Liver (tissue), 9 donors: Measurements from ENCODE around the gene FRMD1. TPM values are rescaled to one million over a fixed set of nuclear protein-coding genes. Genes with fewer than 3 reads are reported as not detected.
A peak's percentile ranks its signal among the peaks of the same experiment; 100 is the strongest.

Experiments used
- DNase-seq: peaks from one replicate; pipeline ENCODE4 v3.0.0-alpha.2; 2017; ENCODE audit warnings: low spot score
- H3K27ac ChIP-seq, 2 donors: one replicate each; pipeline ENCODE4 v1.7.0; 2013; ENCODE audit warnings: inconsistent platforms in 2 of 2, low read length in 2 of 2, control low read depth in 1 of 2, low read depth in 1 of 2, mild to moderate bottlenecking in 1 of 2
- H3K27me3 ChIP-seq, 4 donors: one replicate each; pipeline versions ENCODE4 v1.6.1 to v1.7.0; 2013; ENCODE audit warnings: low read length in 3 of 4, inconsistent platforms in 1 of 4, mild to moderate bottlenecking in 1 of 4, moderate library complexity in 1 of 4; ENCODE audit not compliant: control insufficient read depth in 4 of 4, insufficient read depth in 4 of 4
- H3K36me3 ChIP-seq, 4 donors: one replicate each; pipeline versions ENCODE4 v1.6.1 to v1.7.0; 2013; ENCODE audit warnings: low read length in 3 of 4, mild to moderate bottlenecking in 3 of 4, low read depth in 1 of 4, moderate library complexity in 1 of 4; ENCODE audit not compliant: control insufficient read depth in 4 of 4, insufficient read depth in 3 of 4
- H3K4me1 ChIP-seq, 4 donors: one replicate each; pipeline versions ENCODE4 v1.6.1 to v1.7.0; 2013; ENCODE audit warnings: low read length in 3 of 4, mild to moderate bottlenecking in 3 of 4, moderate library complexity in 1 of 4; ENCODE audit not compliant: control insufficient read depth in 4 of 4, insufficient read depth in 4 of 4
- H3K4me3 ChIP-seq, 3 donors: one replicate each; pipeline versions ENCODE4 v1.6.1 to v1.7.0; 2013; ENCODE audit warnings: low read length in 3 of 3, control low read depth in 1 of 3, low read depth in 1 of 3, mild to moderate bottlenecking in 1 of 3
- H3K9ac ChIP-seq, 2 donors: one replicate each; pipeline ENCODE4 v1.7.0; 2013; ENCODE audit warnings: low read length in 2 of 2, mild to moderate bottlenecking in 2 of 2, moderate library complexity in 2 of 2, control low read depth in 1 of 2, low read depth in 1 of 2
- H3K9me3 ChIP-seq, 4 donors: one replicate each; pipeline versions ENCODE4 v1.6.1 to v1.7.0; 2013; ENCODE audit warnings: low read length in 3 of 4; ENCODE audit not compliant: control insufficient read depth in 4 of 4
- CTCF ChIP-seq: fragments of 150-350 bp; IDR thresholded peaks from 2 replicates; pipeline ENCODE4 v1.5.1; 2017; ENCODE audit warnings: improper control_type of control experiment, low read depth, low read length; ENCODE audit not compliant: missing input control
- EGR1 ChIP-seq, 2 donors: IDR thresholded peaks; 2 replicates each; pipeline ENCODE4 v1.6.1; 2016 to 2018; ENCODE audit warnings: antibody characterized with exemption in 2 of 2, low read depth in 2 of 2
- FOXA1 ChIP-seq: IDR thresholded peaks from 2 replicates; pipeline ENCODE4 v1.6.1; 2016; ENCODE audit warnings: antibody characterized with exemption
- FOXA2 ChIP-seq: IDR thresholded peaks from 2 replicates; pipeline ENCODE4 v1.6.1; 2016; ENCODE audit warnings: antibody characterized with exemption
- HNF4A ChIP-seq, 2 donors: conservative IDR thresholded peaks; 2 replicates each; pipeline ENCODE4 v1.6.1; 2016; ENCODE audit warnings: antibody characterized with exemption in 2 of 2, mild to moderate bottlenecking in 2 of 2
- HNF4G ChIP-seq: IDR thresholded peaks from 2 replicates; pipeline ENCODE4 v1.6.1; 2016; ENCODE audit warnings: antibody characterized with exemption
- REST ChIP-seq: IDR thresholded peaks from 2 replicates; pipeline ENCODE4 v1.6.1; 2016; ENCODE audit warnings: antibody characterized with exemption, mild to moderate bottlenecking
- RXRA ChIP-seq, 2 donors: IDR thresholded peaks; 2 replicates each; pipeline ENCODE4 v1.6.1; 2017 to 2018; ENCODE audit warnings: antibody characterized with exemption in 2 of 2, mild to moderate bottlenecking in 1 of 2
- TAF1 ChIP-seq: conservative IDR thresholded peaks from 2 replicates; pipeline ENCODE4 v1.6.1; 2016; ENCODE audit warnings: antibody characterized with exemption, mild to moderate bottlenecking
- YY1 ChIP-seq: IDR thresholded peaks from 2 replicates; pipeline ENCODE4 v1.6.1; 2016; ENCODE audit warnings: antibody characterized with exemption, mild to moderate bottlenecking
- WGBS: extraction: QIAGEN DNeasy Blood & Tissue Kit; methylation state at CpG from one replicate; pipeline ENCODE4 v1.1.7; 2013; 5-methylcytosine and 5-hydroxymethylcytosine counted together
- polyA plus RNA-seq, 2 donors: library from polyadenylated mRNA; stranded (reverse) in 1 of 2; unstranded in 1 of 2; fragments of 200-250 nt in 1 of 2; fragments of >200 nt in 1 of 2; fragmentation: Nextera tagmentation in 1 of 2; extraction: Ambion mirVana in 1 of 2; gene quantifications; one replicate each; pipeline versions ENCODE4 v1.2.1 to v1.2.3, GENCODE V29; 2013 to 2015
- total RNA-seq, 2 donors: library from RNA; depleted of rRNA; stranded (reverse); fragments of >200 nt; gene quantifications; one replicate each; pipeline ENCODE4 v1.2.3, GENCODE V29; 2014
- TF ChIP-seq, protein P1 (sequence below): IDR thresholded peaks from 2 replicates; pipeline ENCODE4 v1.6.1; 2016; ENCODE audit warnings: antibody characterized with exemption
- TF ChIP-seq, protein P2 (sequence below): IDR thresholded peaks from 2 replicates; pipeline ENCODE4 v1.6.1; 2016; ENCODE audit warnings: antibody characterized with exemption
- donor health status: healthy.
- donor health status: healthy.
- donor health status: healthy.
- donor health status: healthy.
- donor health status: healthy.

FRMD1 gene
- total and polyA plus RNA-seq, 4 donors, result 0.04 to 0.17 (median 0.12) TPM

GRCh38 chr6:168018664-168019063 is 60.3 kb downstream of the FRMD1 start:
- no peaks in the 10 kb centered on the region for H3K9me3 ChIP-seq
- H3K27me3 ChIP-seq, result no peaks in the 10 kb centered on the region
- TF ChIP-seq CTCF (no peak), HNF4G (no peak), TAF1 (no peak)
- H3K9ac ChIP-seq, result no peak overlapping the region
- H3K36me3 ChIP-seq, result no peaks in the 10 kb centered on the region
- no peak overlapping the region for H3K4me3 ChIP-seq
- no peak overlapping the region for H3K27ac ChIP-seq
- 95% methylated on average over 15 of the region's 15 CpGs for WGBS
- H3K4me1 ChIP-seq, result peaks cover 2 to 14% (median 10%) of the 10 kb centered on the region in 4 donors
- no peak for DNase-seq

DNA sequence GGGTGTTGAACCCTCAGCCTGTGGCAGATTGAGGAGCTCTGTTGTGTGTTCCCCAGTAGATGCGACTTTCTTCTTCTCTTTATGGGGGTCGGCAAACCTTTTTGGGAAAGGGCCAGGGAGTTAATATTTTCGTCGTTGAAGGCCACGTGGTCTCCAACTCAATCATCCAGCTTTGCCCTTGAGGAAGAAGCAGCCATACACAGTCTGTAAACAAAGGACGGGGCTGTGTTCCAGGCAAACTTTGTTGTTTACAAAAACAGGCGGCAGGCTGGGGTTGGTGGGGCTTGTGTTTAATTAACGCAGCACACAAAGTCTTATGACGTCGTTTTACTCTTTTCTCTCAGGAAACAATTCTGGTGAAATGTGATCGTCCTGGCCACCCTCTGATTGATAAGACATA is 61.4 kb downstream of the FRMD1 start:
- 27% methylated on average over 11 of the region's 11 CpGs for WGBS
- Histone ChIP-seq H3K36me3 (no peaks in the 10 kb centered on the region), H3K9ac (no peak overlapping the region), H3K9me3 (peaks cover 0 to 1% (median 0%) of the 10 kb centered on the region in 4 donors), H3K27me3 (no peaks in the 10 kb centered on the region), H3K27ac (no peak overlapping the region), H3K4me1 (peaks cover 2 to 11% (median 7%) of the 10 kb centered on the region in 4 donors), H3K4me3 (no peak overlapping the region)
- TF ChIP-seq REST (no peak), FOXA1 (peak; percentile 52), YY1 (peak; percentile 34), EGR1 (IDR thresholded peaks at IDR 0.05; ENCODE audit: low read depth in 2 of 2) (no peak), HNF4A (conservative IDR thresholded peaks at IDR 0.05) (peak in 1 of 2 donors; percentile 27), FOXA2 (peak; percentile 73), RXRA (IDR thresholded peaks at IDR 0.05) (peak in 1 of 2 donors; percentile 28)
- TF ChIP-seq, protein P1, sequence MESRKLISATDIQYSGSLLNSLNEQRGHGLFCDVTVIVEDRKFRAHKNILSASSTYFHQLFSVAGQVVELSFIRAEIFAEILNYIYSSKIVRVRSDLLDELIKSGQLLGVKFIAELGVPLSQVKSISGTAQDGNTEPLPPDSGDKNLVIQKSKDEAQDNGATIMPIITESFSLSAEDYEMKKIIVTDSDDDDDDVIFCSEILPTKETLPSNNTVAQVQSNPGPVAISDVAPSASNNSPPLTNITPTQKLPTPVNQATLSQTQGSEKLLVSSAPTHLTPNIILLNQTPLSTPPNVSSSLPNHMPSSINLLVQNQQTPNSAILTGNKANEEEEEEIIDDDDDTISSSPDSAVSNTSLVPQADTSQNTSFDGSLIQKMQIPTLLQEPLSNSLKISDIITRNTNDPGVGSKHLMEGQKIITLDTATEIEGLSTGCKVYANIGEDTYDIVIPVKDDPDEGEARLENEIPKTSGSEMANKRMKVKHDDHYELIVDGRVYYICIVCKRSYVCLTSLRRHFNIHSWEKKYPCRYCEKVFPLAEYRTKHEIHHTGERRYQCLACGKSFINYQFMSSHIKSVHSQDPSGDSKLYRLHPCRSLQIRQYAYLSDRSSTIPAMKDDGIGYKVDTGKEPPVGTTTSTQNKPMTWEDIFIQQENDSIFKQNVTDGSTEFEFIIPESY, result no peak
- TF ChIP-seq, protein P2, sequence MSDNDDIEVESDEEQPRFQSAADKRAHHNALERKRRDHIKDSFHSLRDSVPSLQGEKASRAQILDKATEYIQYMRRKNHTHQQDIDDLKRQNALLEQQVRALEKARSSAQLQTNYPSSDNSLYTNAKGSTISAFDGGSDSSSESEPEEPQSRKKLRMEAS, result no peak
- DNase-seq, result no peak
